Prostate gland (tissue), 2 donors: Measurements from ENCODE around the gene KRT34.

Experiments
- POLR2A ChIP-seq: fragments of 450-650 bp; IDR thresholded peaks from one replicate; pipeline ENCODE4 v1.6.1; 2016; ENCODE audit warnings: antibody characterized with exemption, mild to moderate bottlenecking
- POLR2AphosphoS5 ChIP-seq: sonication (generic); formaldehyde crosslinking; IDR thresholded peaks from one replicate; pipeline ENCODE4 v1.6.1; 2017; ENCODE audit warnings: antibody characterized with exemption
- TF ChIP-seq, protein P1 (sequence below), 4 experiments: fragments of 200-600 bp in 2 of 4; fragments of 450-650 bp in 2 of 4; sonication (generic) in 2 of 4; IDR thresholded peaks; 1 replicate in 3 of 4; 2 replicates in 1 of 4; pipeline ENCODE4 v1.5.1; 2016 to 2019; ENCODE audit warnings: antibody characterized with exemption in 4 of 4, mild to moderate bottlenecking in 2 of 4, moderate library complexity in 2 of 4

- TF ChIP-seq, protein P1, sequence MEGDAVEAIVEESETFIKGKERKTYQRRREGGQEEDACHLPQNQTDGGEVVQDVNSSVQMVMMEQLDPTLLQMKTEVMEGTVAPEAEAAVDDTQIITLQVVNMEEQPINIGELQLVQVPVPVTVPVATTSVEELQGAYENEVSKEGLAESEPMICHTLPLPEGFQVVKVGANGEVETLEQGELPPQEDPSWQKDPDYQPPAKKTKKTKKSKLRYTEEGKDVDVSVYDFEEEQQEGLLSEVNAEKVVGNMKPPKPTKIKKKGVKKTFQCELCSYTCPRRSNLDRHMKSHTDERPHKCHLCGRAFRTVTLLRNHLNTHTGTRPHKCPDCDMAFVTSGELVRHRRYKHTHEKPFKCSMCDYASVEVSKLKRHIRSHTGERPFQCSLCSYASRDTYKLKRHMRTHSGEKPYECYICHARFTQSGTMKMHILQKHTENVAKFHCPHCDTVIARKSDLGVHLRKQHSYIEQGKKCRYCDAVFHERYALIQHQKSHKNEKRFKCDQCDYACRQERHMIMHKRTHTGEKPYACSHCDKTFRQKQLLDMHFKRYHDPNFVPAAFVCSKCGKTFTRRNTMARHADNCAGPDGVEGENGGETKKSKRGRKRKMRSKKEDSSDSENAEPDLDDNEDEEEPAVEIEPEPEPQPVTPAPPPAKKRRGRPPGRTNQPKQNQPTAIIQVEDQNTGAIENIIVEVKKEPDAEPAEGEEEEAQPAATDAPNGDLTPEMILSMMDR (IDR thresholded peaks at IDR 0.05): no peak
- TF ChIP-seq POLR2A: no peak
- TF ChIP-seq POLR2AphosphoS5: no peak
Observed at GRCh38 chr17:41369023-41369422, 13.1 kb downstream of the KRT34 start.
